Inflammatory macrophage (primary cell): ENCODE measurements around the gene RGS6.

ENCODE experiments used
- DNase-seq, 2 donors: peaks; one replicate each; pipeline ENCODE4 v3.0.0-alpha.2; 2020 to 2022

The RGS6 gene

GRCh38 chr14:72595152-72595862, 663.1 kb downstream of the RGS6 start:
- DNase-seq = no peak

GRCh38 chr14:72597252-72598233, 665.3 kb downstream of the RGS6 start:
- no peak for DNase-seq

- no peak for DNase-seq
Measured at GRCh38 chr14:72598306-72598705, 666.1 kb downstream of the RGS6 start.

GRCh38 chr14:72599579-72600470, 667.6 kb downstream of the RGS6 start:
- no peak for DNase-seq

- DNase-seq = peak; percentile 5 to 22
Measured at GRCh38 chr14:72600551-72601330, 668.5 kb downstream of the RGS6 start.

GRCh38 chr14:72603639-72604038, 671.4 kb downstream of the RGS6 start:
- no peak for DNase-seq

GRCh38 chr14:72604133-72604532, 671.9 kb downstream of the RGS6 start:
- no peak for DNase-seq

GRCh38 chr14:72605096-72605920, 673.1 kb downstream of the RGS6 start:
- DNase-seq = no peak

- no peak for DNase-seq
Measured at GRCh38 chr14:72605921-72606220, 673.6 kb downstream of the RGS6 start.

- no peak for DNase-seq
Measured at GRCh38 chr14:72606879-72607278, 674.6 kb downstream of the RGS6 start.

- DNase-seq = no peak
Measured at GRCh38 chr14:72607386-72608130, 675.3 kb downstream of the RGS6 start.

GRCh38 chr14:72608391-72609204, 676.4 kb downstream of the RGS6 start:
- no peak for DNase-seq

GRCh38 chr14:72609205-72609916, 677.1 kb downstream of the RGS6 start:
- no peak for DNase-seq

GRCh38 chr14:72610096-72610830, 678.0 kb downstream of the RGS6 start:
- no peak for DNase-seq

- no peak for DNase-seq
Measured at GRCh38 chr14:72610831-72611200, 678.6 kb downstream of the RGS6 start.

GRCh38 chr14:72611506-72611905, 679.3 kb downstream of the RGS6 start:
- no peak for DNase-seq

GRCh38 chr14:72612041-72612440, 679.8 kb downstream of the RGS6 start:
- DNase-seq = no peak
